K562 (cell line): Measurements from ENCODE around the gene SHANK1. TPM values are rescaled to one million over a fixed set of nuclear protein-coding genes. Genes with fewer than 3 reads are reported as not detected.

Experiments used
- ATF1 ChIP-seq, 2 experiments: fragments of 450-650 bp in 1 of 2; IDR thresholded peaks; 2 replicates each; pipeline ENCODE4 v1.6.1; 2016; ENCODE audit warnings: missing compliant biosample characterization in 1 of 2, missing genetic modification characterization in 1 of 2
- CGGBP1 ChIP-seq: fragments of 250-450 bp; sonication (Bioruptor Pico); IDR thresholded peaks from 2 replicates; pipeline ENCODE4 v1.9.0; 2021; ENCODE audit warnings: mild to moderate bottlenecking
- CREBBP ChIP-seq: IDR thresholded peaks from one replicate; pipeline ENCODE4 v1.6.1; 2012; ENCODE audit warnings: low read depth, mild to moderate bottlenecking, control low read depth, inconsistent platforms, low read length
- ELK3 ChIP-seq: fragments of 450-650 bp; formaldehyde crosslinking; IDR thresholded peaks from 2 replicates; pipeline ENCODE4 v1.4.0; 2020; ENCODE audit warnings: mild to moderate bottlenecking
- ETV6 ChIP-seq, 3 experiments: fragments of 150-350 bp in 1 of 3; sonication (generic) in 1 of 3; formaldehyde crosslinking in 1 of 3; IDR thresholded peaks; 2 replicates each; pipeline versions ENCODE4 v1.6.1 to v1.8.0; 2014 to 2022; ENCODE audit warnings: borderline replicate concordance in 2 of 3, low read depth in 2 of 3, antibody characterized with exemption in 1 of 3, low read length in 1 of 3, mild to moderate bottlenecking in 1 of 3, missing genetic modification reagents in 1 of 3
- HLTF ChIP-seq: fragments of 450-650 bp; IDR thresholded peaks from 2 replicates; pipeline ENCODE4 v1.6.1; 2016
- JUNB ChIP-seq: fragments of 450-650 bp; formaldehyde crosslinking; conservative IDR thresholded peaks from 2 replicates; pipeline ENCODE4 v1.4.0; 2020; ENCODE audit warnings: mild to moderate bottlenecking
- KDM2B ChIP-seq: fragments of 250-450 bp; sonication (Bioruptor Pico); IDR thresholded peaks from 2 replicates; pipeline ENCODE4 v1.8.0; 2021; ENCODE audit warnings: mild to moderate bottlenecking, moderate library complexity
- MECOM ChIP-seq: fragments of 250-450 bp; sonication (Bioruptor Pico); IDR thresholded peaks from 2 replicates; pipeline ENCODE4 v1.8.0; 2022; ENCODE audit warnings: inconsistent platforms
- MED1 ChIP-seq: sonication (generic); formaldehyde crosslinking; IDR thresholded peaks from 2 replicates; pipeline ENCODE4 v1.8.1; 2023; ENCODE audit warnings: missing genetic modification reagents, borderline replicate concordance
- MXD1 ChIP-seq: fragments of 250-450 bp; sonication (Bioruptor Pico); IDR thresholded peaks from 2 replicates; pipeline ENCODE4 v1.8.0; 2021; ENCODE audit warnings: borderline replicate concordance, mild to moderate bottlenecking, moderate library complexity; ENCODE audit not compliant: poor library complexity, severe bottlenecking
- POLR2AphosphoS5 ChIP-seq: IDR thresholded peaks from 2 replicates; pipeline ENCODE4 v1.6.1; 2011; ENCODE audit warnings: mild to moderate bottlenecking, low read depth, low read length, moderate library complexity; ENCODE audit not compliant: control insufficient read depth, insufficient read depth
- SP1 ChIP-seq: sonication (generic); formaldehyde crosslinking; IDR thresholded peaks from 2 replicates; pipeline ENCODE4 v1.8.1; 2022; ENCODE audit warnings: mild to moderate bottlenecking, missing genetic modification reagents
- THAP7 ChIP-seq: fragments of 250-450 bp; sonication (Bioruptor Pico); IDR thresholded peaks from 2 replicates; pipeline ENCODE4 v1.5.0; 2021
- ZBTB17 ChIP-seq: fragments of 450-650 bp; formaldehyde crosslinking; IDR thresholded peaks from 2 replicates; pipeline ENCODE4 v1.4.0; 2020; ENCODE audit warnings: mild to moderate bottlenecking
- ZNF518B ChIP-seq: fragments of 250-450 bp; sonication (Bioruptor Pico); IDR thresholded peaks from 2 replicates; pipeline ENCODE4 v1.5.0; 2021; ENCODE audit warnings: mild to moderate bottlenecking, moderate library complexity
- ZNF695 ChIP-seq: fragments of 450-650 bp; formaldehyde crosslinking; IDR thresholded peaks from 2 replicates; pipeline ENCODE4 v1.4.0; 2020; ENCODE audit warnings: mild to moderate bottlenecking, moderate library complexity
- ZNF717 ChIP-seq: fragments of 250-450 bp; sonication (Bioruptor Pico); IDR thresholded peaks from 2 replicates; pipeline ENCODE4 v1.5.0; 2021
- polyA plus RNA-seq, 8 experiments: library from polyadenylated mRNA; depleted of rRNA in 4 of 8; stranded (reverse) in 5 of 8; unstranded in 3 of 8; fragments of >200 nt; fragmentation: Nextera tagmentation in 2 of 8; fragmentation: Illumina TruSeq in 1 of 8; extraction: Ambion mirVana in 2 of 8; extraction: Trizol in 1 of 8; gene quantifications; 2 replicates each; pipeline versions ENCODE4 v1.2.1 to v1.2.3, GENCODE V29; 2011 to 2014; ENCODE audit warnings: inconsistent platforms in 1 of 8, missing spikeins in 1 of 8
- total RNA-seq, 7 experiments: library from RNA; depleted of rRNA in 6 of 7; stranded (reverse); fragments of >200 nt in 6 of 7; fragmentation: Illumina TruSeq in 2 of 7; extraction: Trizol in 2 of 7; gene quantifications; 2 replicates each; pipeline versions ENCODE4 v1.2.1 to v1.2.3, GENCODE V29; 2011 to 2021; ENCODE audit warnings: low replicate concordance in 1 of 7

SHANK1 gene
- total and polyA plus RNA-seq, 9 of the 15 experiments (the other 6 are each of a cell fraction or from before 2014, with no cell fraction given), result 0.33 to 1.3 (median 0.55) TPM; not detected in 2

- TF ChIP-seq ELK3 (CRISPR knock-in tag), result no peak
- no peak for TF ChIP-seq ETV6 (IDR thresholded peaks at IDR 0.05; ENCODE audit: borderline replicate concordance in 1 of 2, low read depth in 2 of 2, low read length in 1 of 2)
- no peak for TF ChIP-seq ETV6 (CRISPR knock-in tag; IDR thresholded peaks at IDR 0.05; ENCODE audit: borderline replicate concordance)
- TF ChIP-seq MECOM (CRISPR knock-in tag), result no peak
- TF ChIP-seq MED1 (CRISPR knock-in tag), result no peak
- TF ChIP-seq SP1 (CRISPR knock-in tag), result peak; percentile 96
- no peak; the same call in 1 of the 2 replicates for TF ChIP-seq ZBTB17 (CRISPR knock-in tag)
- no peak for TF ChIP-seq MXD1 (CRISPR knock-in tag)
- TF ChIP-seq HLTF, result peak; percentile 71; the same call in 1 of the 2 replicates
- TF ChIP-seq THAP7 (CRISPR knock-in tag), result no peak
- no peak for TF ChIP-seq CREBBP
- TF ChIP-seq KDM2B (CRISPR knock-in tag), result peak; percentile 52; the same call in 1 of the 2 replicates
- no peak for TF ChIP-seq JUNB
- TF ChIP-seq ZNF518B (CRISPR knock-in tag), result no peak
- TF ChIP-seq POLR2AphosphoS5, result no peak
- TF ChIP-seq ZNF717 (CRISPR knock-in tag), result no peak
- no peak for TF ChIP-seq ATF1 (CRISPR knock-in tag; IDR thresholded peaks at IDR 0.05)
- 0 out of 2 replicates have a peak, but pooled peaks have one; percentile 7 for TF ChIP-seq ATF1 (tag; IDR thresholded peaks at IDR 0.05)
- no peak for TF ChIP-seq CGGBP1
- no peak for TF ChIP-seq ZNF695 (CRISPR knock-in tag)
These were observed 5.1 kb upstream of the SHANK1 start (continued) for GRCh38 chr19:50724522-50725217.
